Stomach (tissue), 9 donors: ENCODE results near the gene KLHL24. TPM values are rescaled to one million over a fixed set of nuclear protein-coding genes. Genes with fewer than 3 reads are reported as not detected.

Experiments used
- DNase-seq, 2 donors: peaks; one replicate each; pipeline versions ENCODE4 v3.0.0 to v3.0.0-alpha.2; 2013 to 2019
- H3K27ac ChIP-seq, 5 donors: fragments of 200-600 bp in 4 of 5; sonication (generic) in 4 of 5; one replicate each; pipeline ENCODE4 v1.5.1; 2013 to 2019; ENCODE audit warnings: mild to moderate bottlenecking in 1 of 5, moderate library complexity in 1 of 5
- H3K27me3 ChIP-seq, 3 donors: fragments of 200-600 bp; sonication (generic); one replicate each; pipeline ENCODE4 v1.5.1; 2017 to 2019; ENCODE audit warnings: mixed run types in 1 of 3
- H3K36me3 ChIP-seq, 4 donors: fragments of 200-600 bp; sonication (generic); 1 replicate in 3 of 4; 2 replicates in 1 of 4; pipeline ENCODE4 v1.5.1; 2016 to 2019
- H3K4me1 ChIP-seq, 4 donors: fragments of 200-600 bp; sonication (generic); one replicate each; pipeline ENCODE4 v1.5.1; 2016 to 2019
- H3K4me3 ChIP-seq, 4 donors: fragments of 200-600 bp; sonication (generic) in 3 of 4; one replicate each; pipeline ENCODE4 v1.5.1; 2016 to 2019; ENCODE audit warnings: mild to moderate bottlenecking in 1 of 4
- H3K9me3 ChIP-seq, 4 donors: fragments of 200-600 bp; sonication (generic); one replicate each; pipeline ENCODE4 v1.5.1; 2016 to 2019
- EP300 ChIP-seq: sonication (generic); formaldehyde crosslinking; IDR thresholded peaks from one replicate; pipeline ENCODE4 v1.6.1; 2017; ENCODE audit warnings: antibody characterized with exemption
- POLR2A ChIP-seq, 4 donors: fragments of 450-650 bp; IDR thresholded peaks; one replicate each; pipeline ENCODE4 v1.6.1; 2016; ENCODE audit warnings: antibody characterized with exemption in 4 of 4, control low read depth in 2 of 4, mild to moderate bottlenecking in 1 of 4, moderate library complexity in 1 of 4
- POLR2AphosphoS5 ChIP-seq, 3 donors: sonication (generic); formaldehyde crosslinking; IDR thresholded peaks; one replicate each; pipeline ENCODE4 v1.6.1; 2016; ENCODE audit warnings: antibody characterized with exemption in 3 of 3
- WGBS, 5 donors: extraction: QIAGEN DNeasy Blood & Tissue Kit in 3 of 5; methylation state at CpG; one replicate each; pipeline versions ENCODE4 v1.1.5 to v1.1.7; 2013 to 2018; 5-methylcytosine and 5-hydroxymethylcytosine counted together
- intact Hi-C: fragments of 100-400 bp; cut with DNase I; formaldehyde crosslinking; loops from one replicate; pipeline ENCODE4 v1.15.1; 2023; ENCODE audit warnings: low total_unique reads
- polyA plus RNA-seq, 3 donors: library from polyadenylated mRNA; stranded (reverse); fragments of 200-250 nt; gene quantifications; one replicate each; pipeline ENCODE4 v1.2.3, GENCODE V29; 2013
- total RNA-seq, 5 donors: library from RNA; depleted of rRNA; stranded (reverse); fragments of >200 nt; gene quantifications; one replicate each; pipeline versions ENCODE4 v1.1.0 to v1.2.3, GENCODE V29; 2014 to 2016
- TF ChIP-seq, protein P1 (sequence below), 7 experiments: fragments of 450-650 bp in 4 of 7; fragments of 200-600 bp in 3 of 7; sonication (generic) in 3 of 7; IDR thresholded peaks; one replicate each; pipeline ENCODE4 v1.5.1; 2016 to 2019; ENCODE audit warnings: antibody characterized with exemption in 7 of 7, control low read depth in 2 of 7, mild to moderate bottlenecking in 1 of 7
- donor health status: healthy with polysubstance abuse.
- donor health status: Bipolar disorder and iron deficiency.
- donor health status: healthy.

Gene KLHL24
- total and polyA plus RNA-seq, 8 donors = 5.2 to 186 (median 28.2) TPM

- TF ChIP-seq POLR2AphosphoS5 (IDR thresholded peaks at IDR 0.05) = no peak
- TF ChIP-seq, protein P1, sequence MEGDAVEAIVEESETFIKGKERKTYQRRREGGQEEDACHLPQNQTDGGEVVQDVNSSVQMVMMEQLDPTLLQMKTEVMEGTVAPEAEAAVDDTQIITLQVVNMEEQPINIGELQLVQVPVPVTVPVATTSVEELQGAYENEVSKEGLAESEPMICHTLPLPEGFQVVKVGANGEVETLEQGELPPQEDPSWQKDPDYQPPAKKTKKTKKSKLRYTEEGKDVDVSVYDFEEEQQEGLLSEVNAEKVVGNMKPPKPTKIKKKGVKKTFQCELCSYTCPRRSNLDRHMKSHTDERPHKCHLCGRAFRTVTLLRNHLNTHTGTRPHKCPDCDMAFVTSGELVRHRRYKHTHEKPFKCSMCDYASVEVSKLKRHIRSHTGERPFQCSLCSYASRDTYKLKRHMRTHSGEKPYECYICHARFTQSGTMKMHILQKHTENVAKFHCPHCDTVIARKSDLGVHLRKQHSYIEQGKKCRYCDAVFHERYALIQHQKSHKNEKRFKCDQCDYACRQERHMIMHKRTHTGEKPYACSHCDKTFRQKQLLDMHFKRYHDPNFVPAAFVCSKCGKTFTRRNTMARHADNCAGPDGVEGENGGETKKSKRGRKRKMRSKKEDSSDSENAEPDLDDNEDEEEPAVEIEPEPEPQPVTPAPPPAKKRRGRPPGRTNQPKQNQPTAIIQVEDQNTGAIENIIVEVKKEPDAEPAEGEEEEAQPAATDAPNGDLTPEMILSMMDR (IDR thresholded peaks at IDR 0.05) = no peak
- TF ChIP-seq POLR2A (IDR thresholded peaks at IDR 0.05) = no peak
- no peak for TF ChIP-seq EP300
- intact Hi-C loops = no loop called here
- peaks cover 9 to 50% (median 22%) of the 10 kb centered on the region in 4 donors for H3K9me3 ChIP-seq
- peaks cover 0 to 12% (median 0%) of the 10 kb centered on the region in 4 donors for H3K4me1 ChIP-seq
- DNase-seq = no peak
- no peak overlapping the region for H3K27ac ChIP-seq
- peaks cover 30 to 96% (median 79%) of the 10 kb centered on the region in 4 donors for H3K36me3 ChIP-seq
- no peak overlapping the region for H3K4me3 ChIP-seq
- WGBS, 5 donors = 84 to 100% (median 97%) methylated on average over 1 of the region's 1 CpG
- H3K27me3 ChIP-seq = no peaks in the 10 kb centered on the region
Observed at GRCh38 chr3:183654727-183655126, 19.3 kb downstream of the KLHL24 start.

- no peak overlapping the region for H3K4me3 ChIP-seq
- intact Hi-C loops = no loop called here
- H3K4me1 ChIP-seq = peaks cover 0 to 41% (median 20%) of the 10 kb centered on the region in 4 donors
- no peaks in the 10 kb centered on the region for H3K27me3 ChIP-seq
- no peak for DNase-seq
- peaks cover 21 to 76% (median 60%) of the 10 kb centered on the region in 4 donors for H3K36me3 ChIP-seq
- TF ChIP-seq EP300 (no peak), POLR2A (IDR thresholded peaks at IDR 0.05) (no peak), POLR2AphosphoS5 (IDR thresholded peaks at IDR 0.05) (no peak)
- TF ChIP-seq, protein P1 (IDR thresholded peaks at IDR 0.05) = no peak
- 12 to 58% (median 40%) methylated on average over 3 of the region's 3 CpGs for WGBS, 5 donors
- no peaks in the 10 kb centered on the region for H3K9me3 ChIP-seq
- H3K27ac ChIP-seq = no peak overlapping the region
Observed at GRCh38 chr3:183662099-183662498, 26.7 kb downstream of the KLHL24 start.

GRCh38 chr3:183664913-183665381 lies 29.5 kb downstream of the KLHL24 start:
- Histone ChIP-seq H3K4me3 (no peak overlapping the region), H3K27me3 (no peaks in the 10 kb centered on the region), H3K27ac (no peak overlapping the region), H3K4me1 (peaks cover 0 to 29% (median 20%) of the 10 kb centered on the region in 4 donors), H3K9me3 (no peaks in the 10 kb centered on the region), H3K36me3 (peaks cover 37 to 78% (median 68%) of the 10 kb centered on the region in 4 donors)
- no peak for DNase-seq
- TF ChIP-seq POLR2AphosphoS5 (IDR thresholded peaks at IDR 0.05) (no peak), POLR2A (IDR thresholded peaks at IDR 0.05) (no peak), EP300 (no peak)
- TF ChIP-seq, protein P1 (IDR thresholded peaks at IDR 0.05) = no peak
- intact Hi-C loops = no loop called here
- WGBS, 5 donors = 65 to 77% (median 71%) methylated on average over 3 of the region's 3 CpGs

DNA sequence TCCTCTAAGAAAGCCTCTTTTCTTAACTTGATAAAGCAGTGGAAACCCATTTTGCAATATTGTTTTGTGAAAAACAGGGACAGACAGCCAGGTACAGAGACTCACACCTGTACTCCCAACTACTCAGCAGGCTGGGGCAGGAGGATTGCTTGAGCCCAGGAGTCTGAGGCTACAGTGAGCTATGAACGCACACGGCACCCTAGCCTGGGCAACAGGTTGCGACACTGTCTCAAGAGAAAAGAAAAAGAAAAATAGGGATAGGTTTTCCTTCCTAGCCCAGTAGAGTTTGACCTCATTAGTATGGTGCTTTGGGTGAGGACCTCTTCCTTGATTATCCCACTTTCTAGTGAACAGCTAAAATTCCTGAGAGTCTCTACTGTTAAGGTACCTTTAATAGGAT lies 44.6 kb downstream of the KLHL24 start:
- H3K27ac ChIP-seq = no peak overlapping the region
- peaks cover 0 to 6% (median 2%) of the 10 kb centered on the region in 4 donors for H3K4me1 ChIP-seq
- H3K36me3 ChIP-seq = peaks cover 5 to 57% (median 49%) of the 10 kb centered on the region in 4 donors
- DNase-seq = no peak
- no peaks in the 10 kb centered on the region for H3K27me3 ChIP-seq
- intact Hi-C loops = no loop called here
- WGBS, 5 donors = 79 to 92% (median 84%) methylated on average over 3 of the region's 3 CpGs
- no peak overlapping the region for H3K4me3 ChIP-seq
- no peaks in the 10 kb centered on the region for H3K9me3 ChIP-seq
- TF ChIP-seq EP300 = no peak
- no peak for TF ChIP-seq POLR2AphosphoS5 (IDR thresholded peaks at IDR 0.05)
- TF ChIP-seq, protein P1 (IDR thresholded peaks at IDR 0.05) = no peak
- TF ChIP-seq POLR2A (IDR thresholded peaks at IDR 0.05) = no peak
